Measurements from ENCODE around the gene NAPG.
"Not testable (repeated sequence)": the region's sequence is repeated elsewhere in the genome, so short reads cannot be mapped to it uniquely, and the experiment has no call there.

Gene NAPG

DNA sequence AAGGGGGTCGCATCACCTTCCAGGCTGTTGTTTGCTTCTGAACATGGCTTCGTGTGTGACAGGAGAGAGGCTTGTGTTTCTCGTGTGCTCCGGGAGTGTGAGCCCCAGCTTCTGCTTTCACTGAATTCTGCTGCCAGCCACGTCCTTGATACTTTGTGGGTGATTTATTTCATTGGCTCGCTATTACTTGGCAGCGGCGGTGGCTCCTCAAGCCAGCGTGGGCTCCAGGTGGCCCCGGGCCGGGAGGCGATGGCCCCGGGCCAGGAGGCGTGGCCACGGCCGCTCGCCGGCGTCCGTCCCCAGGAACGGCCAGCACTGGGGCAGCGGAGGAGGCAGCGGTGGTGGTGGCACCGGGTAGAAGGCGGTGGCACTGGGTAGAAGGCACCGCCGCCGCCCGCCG is 63.1 kb downstream of the NAPG start:
- Mint-ChIP-seq H3K4me3 (no peak overlapping the region), H3K36me3 (ENCODE audit: insufficient read depth) (no peaks in the 10 kb centered on the region), H3K9me3 (no peaks in the 10 kb centered on the region), H3K27ac (no peak overlapping the region), H3K4me1 (ENCODE audit: low read depth in 2 of 2) (no peaks in the 10 kb centered on the region), H3K27me3 (peaks cover 6 to 9% of the 10 kb centered on the region in 2 donors)
- ATAC-seq (replicated peaks) (no peak), DNase-seq (no peak)

GRCh38 chr18:10590412-10590811 is 64.6 kb downstream of the NAPG start:
- peaks cover 9% of the 10 kb centered on the region in 2 donors for H3K27me3 Mint-ChIP-seq
- no peak overlapping the region for H3K27ac Mint-ChIP-seq
- no peaks in the 10 kb centered on the region for H3K36me3 Mint-ChIP-seq (ENCODE audit: insufficient read depth)
- H3K9me3 Mint-ChIP-seq: no peaks in the 10 kb centered on the region
- no peak overlapping the region for H3K4me3 Mint-ChIP-seq
- no peaks in the 10 kb centered on the region for H3K4me1 Mint-ChIP-seq (ENCODE audit: low read depth in 2 of 2)
- DNase-seq (no peak), ATAC-seq (replicated peaks) (no peak)

- no peak overlapping the region for H3K4me3 Mint-ChIP-seq
- H3K36me3 Mint-ChIP-seq (ENCODE audit: insufficient read depth): no peaks in the 10 kb centered on the region
- DNase-seq (no peak), ATAC-seq (replicated peaks) (no peak)
- H3K27me3 Mint-ChIP-seq: peaks cover 9 to 13% of the 10 kb centered on the region in 2 donors
- no peaks in the 10 kb centered on the region for H3K9me3 Mint-ChIP-seq
- no peaks in the 10 kb centered on the region for H3K4me1 Mint-ChIP-seq (ENCODE audit: low read depth in 2 of 2)
- no peak overlapping the region for H3K27ac Mint-ChIP-seq
These were observed 66.1 kb downstream of the NAPG start for GRCh38 chr18:10591896-10592295.

GRCh38 chr18:10593366-10594022 is 67.7 kb downstream of the NAPG start:
- H3K4me1 Mint-ChIP-seq (ENCODE audit: low read depth in 2 of 2); DNase-seq; ATAC-seq (replicated peaks); H3K4me3 Mint-ChIP-seq; H3K36me3 Mint-ChIP-seq (ENCODE audit: insufficient read depth); H3K27ac Mint-ChIP-seq; H3K9me3 Mint-ChIP-seq: not testable (repeated sequence)
- peaks cover 9 to 13% of the 10 kb centered on the region in 2 donors for H3K27me3 Mint-ChIP-seq

GRCh38 chr18:10595917-10596316 is 70.1 kb downstream of the NAPG start:
- DNase-seq; H3K36me3 Mint-ChIP-seq (ENCODE audit: insufficient read depth); H3K27ac Mint-ChIP-seq: not testable (repeated sequence)

GRCh38 chr18:10597695-10598094 is 71.9 kb downstream of the NAPG start:
- peaks cover 9 to 13% of the 10 kb centered on the region in 2 donors for H3K27me3 Mint-ChIP-seq
- not testable (repeated sequence) for H3K4me1 Mint-ChIP-seq (ENCODE audit: low read depth in 2 of 2); H3K4me3 Mint-ChIP-seq; H3K9me3 Mint-ChIP-seq; ATAC-seq (replicated peaks); H3K27ac Mint-ChIP-seq; H3K36me3 Mint-ChIP-seq (ENCODE audit: insufficient read depth); DNase-seq

More at GRCh38 chr18:10595917-10596316, 70.1 kb downstream of the NAPG start:
- H3K27me3 Mint-ChIP-seq: peaks cover 9 to 13% of the 10 kb centered on the region in 2 donors
- H3K9me3 Mint-ChIP-seq; H3K4me1 Mint-ChIP-seq (ENCODE audit: low read depth in 2 of 2); H3K4me3 Mint-ChIP-seq; ATAC-seq (replicated peaks): not testable (repeated sequence)

- DNase-seq; H3K27ac Mint-ChIP-seq; H3K9me3 Mint-ChIP-seq; H3K4me1 Mint-ChIP-seq (ENCODE audit: low read depth in 2 of 2); H3K4me3 Mint-ChIP-seq; ATAC-seq (replicated peaks); H3K36me3 Mint-ChIP-seq (ENCODE audit: insufficient read depth); H3K27me3 Mint-ChIP-seq: not testable (repeated sequence)
These were observed 74.9 kb downstream of the NAPG start for GRCh38 chr18:10600701-10601100.
